ENCODE results near the gene A3GALT2.

- TF ChIP-seq CTCF (IDR thresholded peaks at IDR 0.05) (no peak), EZH2phosphoT487 (IDR thresholded peaks at IDR 0.05) (no peak)
These were observed 11.5 kb upstream of the A3GALT2 start for GRCh38 chr1:33332357-33332789.
